PC-3 (cell line): ENCODE results near the gene SCCPDH. TPM values are rescaled to one million over a fixed set of nuclear protein-coding genes. Genes with fewer than 3 reads are reported as not detected.
A peak's percentile ranks its signal among the peaks of the same experiment; 100 is the strongest.

Experiments used
- ATAC-seq: fragments of 200-7000 bp; cut with Tn5 transposase; 2 replicates; pipeline ENCODE4 v1.9.1; 2020; ENCODE audit warnings: mild to moderate bottlenecking, moderate library complexity
- BruUV-seq: library from RNA; stranded (reverse); fragments of 400-500 nt; replicated peaks from 2 replicates; lab custom pipeline; 2021; lab: Mats Ljungman, UMichigan
- CTCF ChIA-PET: fragments of 300-600 bp; sonication (Branson Sonifier 250); formaldehyde crosslinking; loops from one replicate; lab custom pipeline; 2022; ENCODE audit warnings: antibody characterized with exemption; lab: Charles Lee
- POLR2A ChIA-PET: fragments of 300-600 bp; sonication (Branson Sonifier 250); formaldehyde crosslinking; loops from one replicate; lab custom pipeline; 2022; ENCODE audit warnings: antibody characterized with exemption; ENCODE audit not compliant: unreplicated experiment; lab: Charles Lee
- DNase-seq: peaks from one replicate; pipeline ENCODE4 v3.0.0-alpha.2; 2015
- H2AFZ ChIP-seq: fragments of 300-600 bp; sonication (generic); 2 replicates; pipeline ENCODE4 v1.6.0; 2016; ENCODE audit warnings: antibody characterized with exemption, low read length
- H3F3A ChIP-seq: fragments of 300-600 bp; sonication (generic); one replicate; pipeline ENCODE4 v1.6.0; 2017; ENCODE audit warnings: antibody characterized with exemption, low read length, control low read depth, mild to moderate bottlenecking; ENCODE audit not compliant: unreplicated experiment
- H3K27ac ChIP-seq: fragments of 300-600 bp; sonication (generic); 2 replicates; pipeline ENCODE4 v1.5.1; 2016; ENCODE audit warnings: mild to moderate bottlenecking, low read length
- H3K27me3 ChIP-seq: fragments of 300-600 bp; sonication (generic); 2 replicates; pipeline ENCODE4 v1.6.1; 2016; ENCODE audit warnings: low read length, mixed read lengths
- H3K36me3 ChIP-seq: fragments of 300-600 bp; sonication (generic); 2 replicates; pipeline ENCODE4 v1.6.1; 2016; ENCODE audit warnings: low read depth, mixed run types, low read length, mixed read lengths
- H3K4me1 ChIP-seq: fragments of 300-600 bp; sonication (generic); 2 replicates; pipeline ENCODE4 v1.5.1; 2016; ENCODE audit warnings: low read length; ENCODE audit not compliant: insufficient read depth
- H3K4me2 ChIP-seq: fragments of 300-600 bp; sonication (generic); 2 replicates; pipeline ENCODE4 v1.6.0; 2016; ENCODE audit warnings: low read length
- H3K4me3 ChIP-seq: fragments of 300-600 bp; sonication (generic); 2 replicates; pipeline ENCODE4 v1.5.1; 2016; ENCODE audit warnings: mild to moderate bottlenecking, low read length, mixed read lengths
- H3K79me2 ChIP-seq: fragments of 300-600 bp; sonication (generic); 2 replicates; pipeline ENCODE4 v1.6.1; 2017; ENCODE audit warnings: low read length, mixed read lengths
- H3K9ac ChIP-seq: fragments of 300-600 bp; sonication (generic); 2 replicates; pipeline ENCODE4 v1.6.0; 2016; ENCODE audit warnings: mild to moderate bottlenecking, low read length
- H3K9me2 ChIP-seq: fragments of 300-600 bp; sonication (generic); replicated peaks from 2 replicates; pipeline ENCODE4 v1.6.1; 2016; ENCODE audit warnings: mixed run types, low read length, mixed read lengths
- H3K9me3 ChIP-seq: fragments of 300-600 bp; sonication (generic); 2 replicates; pipeline ENCODE4 v1.6.1; 2016; ENCODE audit warnings: low read length, mixed read lengths
- H4K20me1 ChIP-seq: fragments of 300-600 bp; sonication (generic); 2 replicates; pipeline ENCODE4 v1.6.1; 2016; ENCODE audit warnings: low read length, mixed read lengths
- CTCF ChIP-seq: fragments of 300-600 bp; sonication (generic); conservative IDR thresholded peaks from 2 replicates; pipeline ENCODE4 v1.5.1; 2017; ENCODE audit warnings: antibody characterized with exemption, low read depth, mild to moderate bottlenecking, low read length
- EZH2 ChIP-seq: fragments of 300-600 bp; sonication (generic); IDR thresholded peaks from one replicate; pipeline ENCODE4 v1.6.1; 2017; ENCODE audit warnings: antibody characterized with exemption, mild to moderate bottlenecking, low read length; ENCODE audit not compliant: unreplicated experiment
- EZH2phosphoT487 ChIP-seq: fragments of 300-600 bp; sonication (generic); IDR thresholded peaks from 2 replicates; pipeline ENCODE4 v1.6.1; 2018; ENCODE audit warnings: mild to moderate bottlenecking, antibody characterized with exemption, low read length, borderline replicate concordance
- intact Hi-C: fragments of 100-400 bp; cut with micrococcal nuclease; formaldehyde crosslinking; loops from 2 replicates; pipeline ENCODE4 v1.9.0; 2023
- total RNA-seq: library from RNA; depleted of rRNA; stranded (reverse); fragments of >200 nt; gene quantifications from 2 replicates; pipeline ENCODE4 v1.2.3, GENCODE V29; 2014

The SCCPDH gene
- total RNA-seq, 1 experiment from 2014 or later, result 50.8 TPM

GRCh38 chr1:246773213-246773641 lies 49.0 kb downstream of the SCCPDH start:
- Histone ChIP-seq H3K4me2 (no peak overlapping the region), H3K27ac (no peak overlapping the region), H3K4me3 (no peak overlapping the region), H3K9me3 (no peaks in the 10 kb centered on the region), H2AFZ (no peak overlapping the region), H3K79me2 (no peaks in the 10 kb centered on the region), H3K9ac (no peak overlapping the region), H3K4me1 (no peaks in the 10 kb centered on the region), H4K20me1 (no peaks in the 10 kb centered on the region), H3K9me2 (no peaks in the 10 kb centered on the region), H3K27me3 (no peaks in the 10 kb centered on the region), H3F3A (no peaks in the 10 kb centered on the region), H3K36me3 (peaks cover 13% of the 10 kb centered on the region; the same call in 1 of the 2 replicates)
- ATAC-seq (no peak), DNase-seq (peak; percentile 23)
- POLR2A ChIA-PET, result no interaction called here
- intact Hi-C loops, result no loop called here
- BruUV-seq, result no TSS peak
- CTCF ChIA-PET, result no interaction called here
- TF ChIP-seq EZH2phosphoT487 (no peak), EZH2 (no peak), CTCF (no peak)

- H3K27me3 ChIP-seq, result no peaks in the 10 kb centered on the region
- no TSS peak for BruUV-seq
- ATAC-seq, result no peak
These were observed 51.5 kb downstream of the SCCPDH start for GRCh38 chr1:246775531-246776385.

More at GRCh38 chr1:246775531-246776385, 51.5 kb downstream of the SCCPDH start:
- H3K9ac ChIP-seq, result no peak overlapping the region
- no peak for TF ChIP-seq EZH2
- no peak for TF ChIP-seq CTCF
- TF ChIP-seq EZH2phosphoT487, result no peak
- H3K9me2 ChIP-seq, result no peaks in the 10 kb centered on the region
- no peaks in the 10 kb centered on the region for H3K9me3 ChIP-seq
- no peak overlapping the region for H3K4me2 ChIP-seq
- no peak overlapping the region for H3K27ac ChIP-seq
- no peaks in the 10 kb centered on the region for H3K79me2 ChIP-seq
- no peaks in the 10 kb centered on the region for H3F3A ChIP-seq
- no peak overlapping the region for H3K4me3 ChIP-seq
- no peaks in the 10 kb centered on the region for H3K4me1 ChIP-seq
- POLR2A ChIA-PET, result no interaction called here
- no peaks in the 10 kb centered on the region for H4K20me1 ChIP-seq
- CTCF ChIA-PET, result no interaction called here
- peaks cover 12% of the 10 kb centered on the region; the same call in 1 of the 2 replicates for H3K36me3 ChIP-seq
- DNase-seq, result no peak
- H2AFZ ChIP-seq, result no peak overlapping the region
- intact Hi-C loops, result no loop called here
